ENCODE measurements around the gene D2HGDH.

D2HGDH gene

DNA sequence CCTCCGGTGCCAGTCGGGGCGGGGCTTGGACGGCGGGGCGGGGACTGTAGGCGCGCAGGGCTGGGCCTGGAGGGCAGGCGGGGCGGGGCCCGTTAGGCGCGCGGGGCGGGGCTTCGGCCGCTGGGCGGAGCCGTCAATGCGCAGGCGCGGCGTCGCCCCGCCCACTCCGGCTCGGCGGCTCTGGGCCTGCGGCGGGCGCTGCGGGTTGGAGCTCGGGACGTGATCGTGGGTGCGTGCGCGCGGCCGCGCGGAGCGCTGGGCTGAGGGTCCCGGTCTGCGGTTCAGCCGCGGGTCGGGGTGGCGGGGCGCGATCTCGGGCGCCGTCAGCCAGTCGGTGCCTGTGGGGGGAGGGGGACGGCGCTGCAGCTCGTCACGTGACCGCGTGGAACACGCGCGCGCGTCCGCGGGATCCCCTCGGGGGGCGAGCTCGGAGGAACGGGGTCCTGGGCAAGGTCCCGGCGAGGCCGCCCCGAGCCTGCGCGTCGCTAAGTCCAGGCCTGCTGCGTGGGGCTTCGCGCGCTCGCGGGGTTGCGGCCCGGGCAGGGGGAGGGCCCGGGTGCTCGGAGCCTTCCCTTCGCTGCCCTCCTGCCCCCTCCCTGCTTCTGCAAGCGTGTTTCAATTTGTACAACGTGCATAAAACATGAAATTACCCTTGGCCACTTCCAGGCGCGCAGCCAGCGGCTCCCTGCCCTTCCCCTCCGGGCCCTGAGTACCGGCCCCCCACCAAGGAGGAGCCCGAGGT lies at the start of gene D2HGDH:
Gene D2HGDH (plus strand): TSS at position 164 of the 742 bp plus-strand sequence. CDS start 595 bp downstream, outside the sequence.
- DNase-seq: peak; percentile 61 to 78

DNA sequence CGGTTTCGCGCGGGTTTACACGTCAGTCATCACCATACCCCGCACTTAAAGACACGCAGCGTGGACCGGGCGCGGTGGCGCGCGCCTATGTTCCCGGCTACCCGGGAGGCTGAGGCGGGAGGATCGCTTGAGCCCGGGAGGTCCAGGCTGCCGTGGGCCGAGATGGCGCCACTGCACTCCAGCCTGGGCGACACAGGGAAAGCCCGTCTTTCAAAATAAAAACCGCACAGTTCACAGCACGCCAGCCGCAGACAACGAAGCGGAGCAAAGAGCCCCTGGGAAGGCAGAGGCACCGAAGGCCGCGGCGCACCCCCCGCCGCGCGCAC lies 48.1 kb upstream of the D2HGDH start:
- peak in 1 of 2 experiments; percentile 19 for DNase-seq

DNA sequence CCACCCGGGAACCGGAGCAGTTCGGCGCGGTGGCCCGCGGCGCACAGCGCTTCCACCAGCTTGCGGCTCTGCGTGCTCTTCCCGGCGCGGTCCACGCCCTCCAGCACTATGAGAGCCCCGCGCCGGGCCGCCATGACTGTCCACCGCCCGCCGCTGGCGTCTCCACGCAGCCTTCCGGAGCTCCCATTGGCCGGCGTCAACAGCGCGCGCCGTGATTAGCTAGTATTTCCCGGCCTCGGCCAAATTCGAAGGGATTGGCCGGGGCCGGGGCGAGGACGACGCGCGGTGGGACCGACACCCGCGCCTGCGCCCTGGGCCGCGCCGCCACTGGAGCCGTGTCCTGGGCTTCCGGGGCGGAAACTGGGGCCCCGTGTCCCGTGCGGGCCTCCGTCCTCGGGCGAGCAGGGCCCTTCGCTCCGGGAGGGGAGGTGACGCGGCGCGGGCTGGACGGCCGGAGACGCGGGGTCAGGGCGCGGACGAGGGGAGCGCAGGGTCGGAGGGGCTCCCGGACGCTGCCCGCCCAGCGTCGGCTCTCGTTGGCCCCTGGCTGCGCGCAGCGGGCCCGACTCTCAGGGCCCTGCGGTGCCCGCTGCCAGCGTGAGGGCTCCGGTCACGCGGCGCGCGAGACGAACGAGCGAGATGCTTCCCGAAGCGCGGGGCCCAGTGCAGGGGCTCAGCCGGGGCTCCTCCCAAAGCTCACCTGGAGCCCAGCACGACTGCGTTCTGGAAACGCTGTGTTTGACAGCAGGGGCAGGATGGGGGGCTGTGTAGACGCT lies 47.6 kb upstream of the D2HGDH start, which contains the start of gene DTYMK:
Gene DTYMK (minus strand): TSS at position 166 of the 776 bp plus-strand sequence. CDS start 32 bp downstream, at position 134.
- peak; percentile 80 to 93 for DNase-seq

DNA sequence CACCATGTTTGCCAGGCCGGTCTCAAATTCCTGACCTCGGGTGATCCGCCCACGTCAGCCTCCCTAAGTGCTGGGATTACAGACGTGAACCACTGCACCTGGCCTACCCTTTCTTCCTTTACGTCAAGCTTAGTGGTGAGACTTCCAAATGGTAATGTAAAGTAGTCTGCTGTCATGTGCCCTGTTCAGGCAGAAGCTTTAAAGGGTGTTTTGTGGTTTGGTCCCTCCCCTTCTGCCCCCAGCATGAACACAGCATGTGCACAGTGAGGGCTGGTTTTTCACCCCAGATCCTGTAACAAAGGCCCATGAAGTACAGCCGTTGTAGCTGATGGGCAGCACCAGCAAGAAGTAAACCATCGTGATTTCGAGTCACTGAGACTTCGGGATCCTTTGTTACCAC lies 45.1 kb upstream of the D2HGDH start:
- DNase-seq: no peak

DNA sequence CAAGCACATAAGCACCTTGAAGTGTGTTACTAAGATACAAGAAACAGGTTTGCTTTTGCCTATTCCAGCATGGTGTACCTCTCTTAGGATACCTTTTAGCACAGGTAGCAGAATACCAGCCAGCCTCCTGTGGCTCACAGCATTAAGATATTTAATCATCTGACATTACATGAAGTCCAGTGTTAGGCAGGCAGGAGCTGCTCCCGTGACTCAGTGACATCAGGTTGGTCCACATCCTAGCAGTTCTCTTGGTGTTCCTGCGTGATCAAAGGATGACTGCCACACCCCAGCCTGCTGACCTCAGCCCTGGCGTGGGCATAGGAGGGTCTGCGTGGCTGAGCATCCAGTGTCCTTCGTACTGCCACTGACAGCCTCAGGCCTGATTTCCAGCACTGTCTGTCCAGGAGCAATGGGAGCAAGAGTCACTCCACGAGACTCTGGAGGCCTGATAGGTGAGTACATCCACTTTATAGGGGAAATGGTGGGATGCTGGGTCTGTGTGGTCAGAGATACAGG lies 44.2 kb upstream of the D2HGDH start:
- DNase-seq: no peak

DNA sequence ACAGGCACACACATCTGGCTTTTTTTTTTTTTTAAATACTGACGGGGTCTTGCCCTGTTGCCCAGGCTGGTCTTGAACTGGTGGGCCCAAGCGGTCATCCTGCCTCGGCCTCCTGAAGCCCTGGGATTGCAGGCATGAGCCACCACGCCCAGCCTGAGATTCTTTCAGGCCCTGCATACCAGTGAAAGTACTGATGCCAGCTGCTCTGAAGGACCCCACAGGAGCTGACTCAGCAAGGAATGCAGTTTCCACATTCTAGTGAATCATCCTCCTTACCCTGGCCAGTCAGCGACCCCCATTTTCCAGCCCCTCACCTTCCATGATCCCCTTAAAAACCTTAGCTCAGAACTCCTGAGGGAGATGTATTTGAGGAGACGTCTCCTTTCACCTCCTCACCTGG lies 42.0 kb upstream of the D2HGDH start:
- DNase-seq: no peak

DNA sequence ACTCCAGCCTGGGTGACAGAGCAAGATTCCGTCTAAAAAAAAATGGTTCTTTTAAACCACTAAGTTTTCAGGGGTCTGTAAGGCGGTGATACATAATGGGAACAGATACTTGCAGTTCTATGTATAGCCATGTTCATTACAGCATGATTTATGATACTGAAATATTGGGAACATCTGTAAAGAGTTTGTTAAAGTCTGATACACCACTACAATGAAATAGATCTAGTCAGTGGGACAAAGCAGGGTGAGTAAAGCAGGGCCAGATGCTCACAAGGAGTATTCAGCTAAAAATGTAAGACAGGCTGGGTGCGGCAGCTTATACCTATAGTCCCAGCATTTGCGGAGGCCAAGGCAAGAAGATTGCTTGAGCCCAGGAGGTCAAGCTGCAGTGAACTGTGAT lies 38.8 kb upstream of the D2HGDH start:
- DNase-seq: no peak

DNA sequence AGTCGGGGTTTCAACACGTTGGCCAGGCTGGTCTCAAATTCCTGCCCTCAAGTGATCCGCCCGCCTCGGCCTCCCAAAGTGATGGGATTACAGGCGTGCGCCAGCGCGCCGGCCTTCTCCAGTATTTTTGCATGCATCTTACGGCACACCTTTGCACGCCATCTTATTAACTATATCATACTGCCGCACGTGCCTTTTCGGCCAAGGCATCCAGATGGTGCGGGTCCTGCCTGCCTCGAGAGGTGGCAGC lies 33.4 kb upstream of the D2HGDH start:
- DNase-seq: peak in 1 of 2 experiments; percentile 93

DNA sequence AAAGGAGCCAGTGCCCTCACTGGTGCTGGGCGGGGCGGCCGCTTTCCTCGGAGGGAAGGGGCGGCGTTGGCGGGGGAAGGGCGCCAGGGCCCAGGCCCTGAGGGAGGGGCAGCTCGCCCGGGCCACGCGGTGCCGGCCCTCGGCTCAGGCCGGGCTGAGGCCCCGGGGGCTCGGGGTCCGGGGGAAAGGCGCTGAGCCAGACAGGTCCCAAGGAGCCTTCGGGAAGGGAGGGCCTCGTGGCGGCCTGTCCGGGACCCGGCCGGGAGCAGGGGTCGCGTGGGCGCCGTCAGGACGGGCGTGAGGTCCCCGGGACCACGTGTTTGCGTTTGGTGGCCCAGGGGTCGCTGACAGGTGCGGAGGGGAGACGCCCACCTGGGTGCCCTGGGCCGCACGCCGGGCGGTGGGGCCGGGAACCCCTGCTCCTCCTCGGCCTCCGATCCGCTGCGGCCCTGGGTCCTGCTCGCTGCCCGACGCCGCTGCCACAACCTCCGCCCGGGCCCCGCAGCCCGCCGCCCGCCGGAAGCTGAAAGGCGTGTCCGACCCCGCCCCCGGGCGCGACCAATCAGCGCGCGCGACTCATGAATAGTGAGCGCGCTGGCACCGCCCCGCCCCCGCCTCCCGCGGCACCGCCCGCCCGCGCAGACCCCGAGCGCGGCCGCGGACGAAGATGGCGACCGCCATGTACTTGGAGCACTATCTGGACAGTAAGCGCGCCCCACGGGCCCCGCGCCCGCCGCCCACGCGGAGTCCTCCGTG lies 32.9 kb upstream of the D2HGDH start, which contains the start of gene ING5:
Gene ING5 (plus strand): TSS at position 641 of the 756 bp plus-strand sequence. CDS start 27 bp downstream, at position 668.
- peak; percentile 87 to 91 for DNase-seq

DNA sequence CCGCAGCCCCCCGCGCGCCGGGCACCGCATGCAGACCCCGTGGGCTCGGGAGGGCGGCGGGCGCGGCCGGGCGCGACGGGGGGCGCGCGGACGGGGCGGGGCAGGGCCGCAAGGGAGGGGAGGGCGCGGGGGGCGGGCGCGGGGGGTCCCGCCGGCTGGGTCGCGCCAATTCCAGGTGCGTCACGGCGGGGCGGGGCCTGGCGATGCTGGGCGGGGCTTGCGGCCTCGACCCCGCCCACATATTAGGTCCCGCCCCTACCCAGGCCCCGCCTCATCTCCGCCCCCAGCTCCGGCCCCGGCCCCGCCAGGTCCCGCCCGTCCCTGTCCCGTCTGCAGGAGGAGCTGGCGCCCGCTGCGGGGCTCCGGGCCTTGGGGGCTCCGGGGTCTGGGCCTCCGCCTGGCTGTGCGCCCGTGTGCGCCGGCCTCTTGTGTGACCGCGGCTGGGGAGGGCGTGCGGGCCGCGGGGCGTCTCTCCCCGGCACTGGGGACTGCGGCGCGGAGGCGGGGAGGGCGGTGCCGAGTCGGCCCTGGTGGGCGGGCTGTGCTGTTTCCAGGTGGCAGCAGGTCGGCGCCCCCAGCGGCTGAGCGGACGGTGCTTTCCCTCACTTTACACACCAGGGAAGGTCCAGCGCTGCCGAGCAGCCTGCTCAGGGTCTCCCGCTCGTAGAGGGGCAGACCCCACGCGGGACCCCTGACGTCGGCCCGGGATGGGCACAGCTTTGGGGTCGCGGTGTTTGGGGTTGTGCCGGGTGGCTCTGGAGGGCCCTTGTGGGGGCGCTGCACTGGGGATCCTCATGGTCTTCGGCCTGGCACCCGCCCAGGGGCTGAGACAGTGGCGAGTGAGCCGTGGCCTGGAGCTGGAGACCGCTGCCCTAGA lies 32.0 kb upstream of the D2HGDH start:
- peak; percentile 45 to 79 for DNase-seq

DNA sequence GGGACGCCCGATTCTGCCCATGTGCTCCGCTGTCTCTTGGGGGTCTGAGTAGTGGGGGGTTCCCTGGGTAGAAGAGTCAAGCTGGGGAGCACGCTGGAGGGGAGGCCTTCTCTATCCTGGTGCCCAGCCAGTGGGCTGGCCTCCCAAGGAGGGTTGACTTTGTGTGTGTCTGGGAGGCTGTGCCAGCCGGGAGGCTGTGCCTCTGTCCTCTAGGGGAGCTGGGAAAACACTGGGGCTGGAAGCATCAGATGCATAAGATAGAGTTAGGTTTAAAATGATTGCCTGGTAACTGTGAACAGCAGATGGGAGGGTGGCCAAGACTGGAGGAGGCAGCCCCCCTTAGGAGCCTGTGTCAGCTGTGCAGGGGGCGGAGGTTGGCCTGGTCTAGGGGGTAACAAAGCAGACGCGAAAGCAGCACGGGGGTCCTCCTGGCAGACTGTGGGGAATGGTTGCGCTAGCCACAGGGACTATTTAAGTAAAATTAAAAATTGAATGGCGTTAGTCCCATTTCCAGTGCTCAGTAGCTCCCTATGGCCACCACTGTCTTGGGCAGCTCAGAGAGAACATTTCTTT lies 31.3 kb upstream of the D2HGDH start:
- peak in 1 of 2 experiments; percentile 35 for DNase-seq

DNA sequence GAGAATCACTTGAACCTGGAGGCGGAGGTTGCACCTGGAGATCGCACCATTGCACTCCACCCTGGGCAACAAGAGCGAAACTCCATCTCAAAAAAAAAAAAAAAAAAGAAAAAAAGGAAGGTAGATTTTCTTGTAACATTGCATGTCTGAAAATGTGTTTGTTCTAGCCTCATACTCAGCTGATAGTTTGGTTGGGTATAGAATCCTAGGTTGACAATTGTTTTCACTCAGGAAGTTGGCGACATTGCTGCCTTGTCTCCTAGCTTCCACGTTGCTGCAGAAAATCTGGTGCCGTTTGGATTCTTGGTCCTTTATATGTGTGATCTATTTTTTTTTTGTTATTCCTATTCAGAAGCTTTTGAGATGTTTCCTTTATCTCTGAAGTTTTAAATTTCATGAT lies 27.9 kb upstream of the D2HGDH start:
- DNase-seq: no peak

DNA sequence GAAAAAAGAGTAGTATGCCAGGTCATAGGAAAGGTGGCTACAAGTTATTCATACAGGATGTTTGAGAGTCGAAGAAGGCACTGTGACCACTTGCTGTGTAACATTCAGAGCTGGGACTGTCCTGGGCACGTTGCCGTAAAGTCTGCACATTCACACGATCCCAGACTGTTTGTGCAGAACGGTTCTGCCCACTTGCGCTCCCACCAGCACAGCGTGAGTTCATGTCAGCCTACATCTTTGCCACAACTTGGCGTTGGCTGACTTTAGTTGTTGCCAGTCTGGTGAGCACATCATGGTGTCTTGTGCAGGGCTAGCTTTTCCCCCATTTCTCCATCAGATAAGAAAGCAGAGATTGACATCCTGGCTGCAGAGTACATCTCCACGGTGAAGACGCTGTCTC lies 25.6 kb upstream of the D2HGDH start:
- no peak for DNase-seq

DNA sequence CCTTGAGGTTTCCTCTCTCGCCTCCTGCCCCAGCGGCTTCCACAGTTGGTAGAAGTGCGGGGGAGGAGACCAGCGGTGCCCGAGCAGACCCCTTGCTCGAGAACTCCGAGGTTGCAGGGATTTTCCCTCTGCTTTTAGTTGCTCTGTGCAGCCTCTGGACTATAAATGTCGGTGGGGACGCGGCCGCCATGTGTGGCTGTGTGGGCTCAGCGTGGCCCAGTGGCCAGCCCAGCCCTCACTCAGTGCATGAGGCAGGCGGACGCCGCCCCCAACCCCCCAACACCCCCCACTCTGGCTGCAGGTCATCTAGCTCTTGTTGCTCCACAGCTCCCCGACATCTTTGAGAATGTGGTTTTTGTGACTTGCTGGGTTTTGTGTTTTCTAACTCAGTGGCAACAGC lies 15.3 kb upstream of the D2HGDH start:
- DNase-seq: no peak

DNA sequence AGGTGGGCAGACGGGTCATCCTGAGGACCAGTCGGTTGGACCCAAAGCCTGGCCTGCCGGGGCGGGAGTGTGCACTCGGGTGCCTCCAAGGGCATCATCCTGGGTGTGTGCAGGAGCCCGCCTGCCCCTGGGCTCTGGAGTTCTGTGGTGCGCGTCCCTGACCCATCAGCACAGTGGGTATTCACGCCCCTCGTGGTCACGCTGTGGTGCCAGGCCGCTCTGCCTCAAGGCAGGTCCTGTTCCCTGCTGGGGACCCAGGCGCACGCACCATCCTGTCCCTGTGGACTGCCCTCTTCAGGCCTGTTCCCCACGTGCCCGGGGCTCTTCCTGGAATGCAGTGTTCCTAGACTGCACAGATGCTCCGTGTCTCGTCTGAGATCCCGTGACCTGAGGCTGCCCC lies 14.3 kb upstream of the D2HGDH start:
- DNase-seq: no peak

DNA sequence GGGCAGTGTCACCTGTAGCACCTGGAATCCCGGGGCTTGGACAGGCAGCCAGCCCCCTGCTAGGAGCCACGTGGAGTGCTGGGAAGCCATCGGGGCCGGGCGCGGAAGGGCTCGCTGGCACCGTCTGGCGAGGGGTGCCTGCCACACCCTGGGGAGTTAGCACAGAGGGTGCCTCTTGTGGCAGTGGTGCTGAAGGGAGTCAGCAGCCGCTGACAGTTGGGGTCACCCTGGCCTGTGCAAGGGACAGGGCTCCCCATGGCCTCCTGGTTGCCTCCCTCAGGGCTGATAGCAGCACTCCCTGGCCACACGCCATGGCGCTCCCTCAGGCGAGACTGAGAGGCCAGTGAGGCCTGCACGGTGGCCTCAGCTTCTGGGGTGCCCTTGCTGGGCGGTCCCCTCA lies 13.9 kb upstream of the D2HGDH start:
- DNase-seq: no peak

DNA sequence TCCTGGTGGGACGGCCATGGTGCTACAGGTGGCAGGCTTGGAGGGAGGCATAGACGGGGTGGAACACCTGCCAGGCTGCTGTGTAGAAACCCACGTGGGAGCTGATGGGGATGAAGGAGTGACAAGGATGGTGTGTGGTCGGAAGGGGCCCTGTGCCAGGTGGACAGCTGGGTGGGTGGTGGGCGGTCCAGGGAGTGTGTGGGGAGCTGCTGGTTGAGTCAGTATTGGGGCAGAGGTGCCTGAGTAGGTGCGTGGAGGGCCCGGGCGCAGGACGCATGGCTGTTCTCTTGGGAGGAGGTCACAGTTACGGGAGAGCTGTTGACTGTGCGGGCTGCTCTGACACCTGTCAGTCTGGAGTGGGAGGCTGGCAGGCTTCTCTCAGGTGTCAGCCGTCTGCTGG lies 12.6 kb upstream of the D2HGDH start:
- DNase-seq: no peak

DNA sequence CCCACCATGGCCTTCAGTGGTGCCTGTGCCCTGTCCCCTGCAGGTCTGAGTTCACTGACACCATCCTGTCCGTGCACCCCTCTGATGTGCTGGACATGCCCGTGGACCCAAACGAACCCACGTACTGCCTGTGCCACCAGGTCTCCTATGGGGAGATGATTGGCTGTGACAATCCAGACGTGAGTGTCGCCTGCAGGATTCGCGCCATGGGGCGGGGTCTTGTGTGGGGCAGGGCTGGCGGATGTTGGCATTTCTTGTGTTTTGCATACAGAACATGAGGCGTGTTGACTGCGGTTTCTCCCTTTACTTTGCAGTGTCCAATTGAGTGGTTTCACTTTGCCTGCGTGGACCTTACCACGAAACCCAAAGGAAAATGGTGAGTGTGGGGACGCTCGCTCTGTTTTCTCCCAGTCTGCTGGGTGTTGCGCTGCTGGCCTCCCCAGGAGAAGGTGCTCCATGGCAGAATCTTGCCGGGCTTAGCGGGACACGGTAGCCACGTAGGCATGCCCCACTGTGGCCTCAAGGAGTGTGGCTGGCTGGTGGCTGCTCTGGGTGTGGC lies 11.5 kb upstream of the D2HGDH start:
- DNase-seq: no peak

DNA sequence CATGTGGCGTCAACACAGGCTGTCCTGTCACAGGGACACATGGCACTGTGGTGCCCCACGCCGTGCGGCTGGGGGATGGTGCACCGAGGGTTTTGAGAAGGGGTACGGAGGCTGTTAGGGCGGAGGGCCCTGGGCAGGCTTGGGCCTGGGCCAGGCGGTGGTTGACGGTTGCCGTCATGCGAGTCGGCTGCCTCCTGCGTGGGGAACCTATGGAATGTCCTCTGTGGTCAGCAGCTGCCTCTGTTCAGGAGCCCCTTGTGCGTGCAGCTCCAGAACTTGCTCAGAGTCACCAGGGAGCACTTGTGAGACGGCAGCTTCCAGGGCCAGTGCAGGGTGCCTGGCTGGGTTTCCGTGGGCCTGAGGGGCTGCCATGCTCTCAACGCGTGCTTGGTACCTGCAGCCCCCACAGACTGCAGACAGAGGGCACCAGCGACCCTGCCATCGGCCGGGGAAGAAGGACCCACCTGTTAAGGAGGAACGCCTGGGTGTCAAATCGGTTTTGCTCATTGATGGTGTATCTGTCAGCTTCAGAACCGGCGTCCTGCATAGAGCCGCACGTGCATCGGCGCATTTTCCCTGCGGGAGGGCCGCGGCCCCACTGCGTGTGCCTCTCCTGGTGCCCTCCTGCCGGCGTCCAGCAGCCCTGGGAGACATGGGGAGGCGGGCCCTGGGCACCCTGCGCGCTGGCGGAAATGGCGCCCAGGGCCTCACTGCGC lies 10.0 kb upstream of the D2HGDH start:
- DNase-seq: no peak

DNA sequence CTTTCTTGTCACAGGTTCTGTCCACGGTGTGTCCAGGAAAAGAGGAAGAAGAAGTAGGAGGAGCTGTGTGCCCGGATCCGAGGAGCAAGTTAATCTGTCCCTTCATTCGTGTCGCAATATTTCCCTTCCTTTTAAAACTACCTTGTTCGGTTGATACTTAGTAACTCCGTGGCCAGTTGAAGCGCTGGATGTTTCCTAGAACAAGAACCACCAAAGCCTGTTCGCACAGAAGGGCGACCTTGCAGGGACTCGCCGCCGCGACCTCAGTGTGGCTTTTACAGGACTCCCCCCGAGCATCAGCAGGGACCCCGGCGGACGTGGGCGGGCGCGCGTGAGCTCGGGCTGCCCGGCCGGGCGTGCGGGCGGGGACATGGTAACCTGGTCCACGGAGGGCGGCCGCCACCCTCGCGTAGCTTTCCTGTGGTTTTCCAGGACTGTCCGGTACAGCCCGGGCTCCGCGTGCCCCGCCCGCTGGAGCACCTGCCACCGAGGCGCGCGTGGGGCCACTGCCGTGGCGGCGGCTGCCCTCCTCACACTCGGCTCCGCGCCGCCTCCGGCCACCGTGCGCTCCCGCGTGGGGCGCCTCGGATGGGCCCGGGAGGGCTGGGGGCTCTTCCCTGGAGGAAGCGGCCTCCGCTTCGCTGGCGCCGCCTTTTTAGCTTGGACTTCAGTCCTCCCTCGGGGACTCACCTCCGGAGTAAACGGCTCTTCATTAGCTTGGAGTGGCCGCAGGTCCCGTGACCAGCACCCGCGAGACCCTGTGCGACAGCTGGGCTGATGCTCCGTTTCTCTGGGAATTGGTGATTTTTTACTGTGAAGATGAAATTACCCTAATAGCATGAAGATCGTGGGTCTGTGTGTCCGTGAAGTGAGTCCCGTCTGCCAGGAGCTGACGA lies 9.2 kb upstream of the D2HGDH start:
- no peak for DNase-seq
